H4 (cell line): ENCODE measurements around the gene PGPEP1. TPM values are rescaled to one million over a fixed set of nuclear protein-coding genes. Genes with fewer than 3 reads are reported as not detected.
"Not testable (repeated sequence)": the region's sequence is repeated elsewhere in the genome, so short reads cannot be mapped to it uniquely, and the experiment has no call there.

ENCODE experiments used
- DNase-seq: peaks from one replicate; pipeline ENCODE4 v3.0.0-alpha.2; 2015; ENCODE audit warnings: low spot score
- total RNA-seq: library from RNA; depleted of rRNA; stranded (reverse); fragments of >200 nt; shearing (Covaris generic); gene quantifications from 2 replicates; pipeline ENCODE4 v1.2.3, GENCODE V29; 2014

The PGPEP1 gene
- total RNA-seq, 1 experiment from 2014 or later = 12.1 TPM

DNA sequence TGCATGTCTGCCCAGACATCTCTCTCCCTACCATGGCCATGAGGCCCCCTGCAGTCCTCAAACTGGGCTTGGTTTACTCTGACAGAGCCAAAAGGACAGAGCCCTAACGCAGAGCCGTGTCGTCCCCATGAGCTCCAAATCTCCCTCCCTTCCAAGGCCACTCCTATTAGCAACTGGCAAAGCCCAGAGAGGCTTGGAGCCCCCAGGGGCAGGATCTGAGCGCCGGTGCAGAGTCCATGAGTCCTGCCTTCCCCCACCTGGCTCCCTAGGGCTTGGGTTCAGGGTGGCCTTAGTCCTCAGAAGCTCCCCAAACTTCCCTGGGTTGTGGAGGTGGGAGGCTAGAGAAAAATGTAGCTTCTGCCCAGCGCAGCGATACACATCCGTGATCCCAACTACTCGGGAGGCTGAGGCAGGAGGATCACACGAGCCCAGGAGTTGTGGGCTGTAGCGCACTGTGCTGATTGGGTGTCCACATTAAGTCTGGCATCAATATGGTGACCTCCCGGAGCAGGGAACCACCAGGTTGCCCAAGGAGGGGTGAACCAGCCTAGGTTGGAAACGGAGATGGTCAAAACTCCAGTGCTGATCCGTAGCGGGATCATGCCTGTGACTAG lies 7.4 kb upstream of the PGPEP1 start:
- no peak for DNase-seq

DNA sequence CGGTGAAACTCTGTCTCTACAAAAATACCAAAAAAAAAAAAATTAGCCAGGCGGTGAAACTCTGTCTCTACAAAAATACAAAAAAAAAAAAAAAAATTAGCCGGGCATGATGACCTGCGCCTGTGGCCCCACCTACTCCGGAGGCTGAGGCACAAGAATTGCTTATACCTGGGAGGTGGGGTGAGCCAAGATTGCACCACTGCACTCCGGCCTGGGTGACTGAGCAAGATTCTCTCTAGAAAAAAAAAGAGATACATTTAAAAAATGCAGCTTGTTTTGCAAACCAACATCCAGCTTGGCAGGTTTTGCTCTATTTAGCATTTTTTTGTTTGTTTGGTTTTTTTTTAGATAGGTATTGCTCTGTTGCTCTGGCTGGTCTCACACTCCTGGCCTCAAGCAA lies 6.7 kb upstream of the PGPEP1 start:
- DNase-seq = no peak

DNA sequence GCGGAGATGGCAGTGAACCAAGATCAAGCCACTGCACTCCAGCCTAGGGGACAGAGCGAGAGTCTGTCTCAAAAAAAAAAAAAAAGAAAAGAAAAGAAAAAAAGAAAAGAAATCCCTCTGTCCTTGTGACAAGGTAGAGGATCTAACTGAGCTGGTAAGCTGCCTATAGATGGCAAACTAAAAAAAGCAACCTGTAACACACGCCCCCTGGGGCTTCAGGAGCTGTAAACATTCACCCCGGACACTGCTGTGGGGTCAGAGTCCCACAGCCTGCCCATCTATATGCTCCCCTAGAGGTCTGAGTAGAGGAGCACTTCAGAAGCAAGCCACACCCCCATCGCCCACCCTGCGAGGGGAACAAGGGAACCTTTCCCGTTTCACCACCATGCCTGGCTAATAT lies 4.3 kb upstream of the PGPEP1 start:
- no peak for DNase-seq

GRCh38 chr19:18338541-18338940 lies 1.9 kb upstream of the PGPEP1 start:
- no peak for DNase-seq

GRCh38 chr19:18339723-18340122 lies 675 bp upstream of the PGPEP1 start:
- peak; percentile 63 for DNase-seq

GRCh38 chr19:18340990-18341868 lies 831 bp downstream of the PGPEP1 start:
- DNase-seq = peak; percentile 52

DNA sequence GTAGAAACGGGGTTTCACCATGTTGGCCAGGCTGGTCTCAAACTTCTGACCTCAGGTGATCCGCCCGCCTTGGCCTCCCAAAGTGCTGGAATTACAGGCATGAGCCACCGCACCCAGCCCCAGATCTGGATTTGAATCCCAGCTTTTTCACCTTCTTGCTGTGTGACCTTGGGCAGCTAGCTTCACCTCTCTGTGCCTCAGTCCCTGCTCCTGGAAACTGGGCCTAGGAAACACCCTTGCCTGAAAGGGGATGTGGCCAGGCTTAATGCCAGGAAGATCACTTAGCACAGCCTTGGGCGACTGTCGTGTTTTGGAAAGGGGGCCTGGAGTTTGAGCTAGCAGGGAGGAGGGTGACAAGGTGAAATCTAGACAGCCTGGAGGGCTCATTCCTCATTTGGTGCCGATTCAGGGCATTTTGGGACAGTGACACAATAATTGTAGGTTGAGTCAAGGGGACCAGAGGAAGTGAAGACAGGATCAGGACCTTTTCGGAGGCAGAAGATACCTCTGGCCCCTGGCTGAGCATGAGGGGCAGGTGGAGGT lies 1.8 kb downstream of the PGPEP1 start:
- DNase-seq = no peak

DNA sequence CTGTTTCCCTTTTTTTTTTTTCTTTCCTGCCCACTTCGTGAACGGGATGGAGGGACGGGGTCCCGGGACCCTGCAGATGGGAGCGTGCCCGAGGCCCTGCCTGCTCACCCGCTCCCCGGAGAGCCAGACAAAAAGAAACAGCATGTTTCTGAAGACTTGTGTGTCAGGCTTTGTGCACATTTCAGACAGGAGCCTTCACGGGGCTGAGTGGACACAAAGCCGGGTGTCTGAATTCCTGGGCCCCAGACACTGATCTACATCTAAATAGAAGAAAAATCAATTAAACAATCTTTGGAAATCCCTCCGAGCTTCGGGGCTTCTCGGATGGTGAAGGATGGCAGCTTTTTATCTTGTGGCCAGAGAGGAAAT lies 4.2 kb downstream of the PGPEP1 start:
- no peak for DNase-seq

- no peak for DNase-seq
Observed at GRCh38 chr19:18345296-18345695, 4.9 kb downstream of the PGPEP1 start.

DNA sequence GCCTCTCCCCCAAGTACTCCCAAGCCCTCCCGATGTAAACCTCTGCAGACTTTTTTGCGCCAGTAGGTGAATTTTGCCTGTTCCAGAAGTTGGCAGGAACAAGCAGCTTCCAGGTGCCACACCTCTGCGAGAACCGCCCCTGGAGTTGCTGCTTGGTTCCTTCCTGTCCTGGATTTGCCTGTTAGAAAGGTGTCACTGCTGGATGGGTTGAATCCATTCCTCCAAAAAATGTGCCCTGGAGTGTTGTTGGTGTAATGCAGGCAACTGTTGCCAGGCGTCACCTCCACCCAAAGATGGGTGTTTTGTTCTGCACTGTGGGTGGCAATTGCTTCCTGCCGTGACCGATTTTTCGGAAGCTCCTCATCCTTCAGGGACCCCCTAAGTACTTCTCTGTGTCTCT lies 5.7 kb downstream of the PGPEP1 start:
- no peak for DNase-seq

GRCh38 chr19:18348171-18348570 lies 7.8 kb downstream of the PGPEP1 start:
- no peak for DNase-seq

DNA sequence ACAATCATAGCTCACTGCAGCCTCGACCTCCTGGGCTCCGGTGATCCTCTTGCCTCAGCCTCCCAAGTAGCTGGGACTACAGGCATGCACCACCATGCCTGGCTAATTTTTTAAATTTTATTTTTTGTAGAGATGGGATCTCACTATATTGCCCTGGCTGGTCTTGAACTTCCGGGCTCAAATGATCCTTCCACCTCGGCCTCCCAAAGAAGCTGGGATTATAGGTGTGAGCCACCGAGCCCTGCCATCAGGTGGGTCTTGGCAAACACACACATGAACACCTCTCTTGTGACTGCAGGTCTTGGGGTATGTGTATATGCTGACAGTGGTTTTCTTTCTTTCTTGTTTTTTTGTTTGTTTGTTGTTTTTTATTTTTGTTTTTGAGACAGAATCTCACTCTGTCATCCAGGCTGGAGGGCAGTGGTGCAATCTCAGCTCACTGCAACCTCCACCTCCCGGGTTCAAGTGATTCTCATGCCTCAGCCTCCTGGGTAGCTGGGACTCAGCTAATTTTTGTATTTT lies 8.5 kb downstream of the PGPEP1 start:
- DNase-seq = not testable (repeated sequence)

GRCh38 chr19:18349524-18350128 lies 9.2 kb downstream of the PGPEP1 start:
- peak; percentile 63 for DNase-seq

DNA sequence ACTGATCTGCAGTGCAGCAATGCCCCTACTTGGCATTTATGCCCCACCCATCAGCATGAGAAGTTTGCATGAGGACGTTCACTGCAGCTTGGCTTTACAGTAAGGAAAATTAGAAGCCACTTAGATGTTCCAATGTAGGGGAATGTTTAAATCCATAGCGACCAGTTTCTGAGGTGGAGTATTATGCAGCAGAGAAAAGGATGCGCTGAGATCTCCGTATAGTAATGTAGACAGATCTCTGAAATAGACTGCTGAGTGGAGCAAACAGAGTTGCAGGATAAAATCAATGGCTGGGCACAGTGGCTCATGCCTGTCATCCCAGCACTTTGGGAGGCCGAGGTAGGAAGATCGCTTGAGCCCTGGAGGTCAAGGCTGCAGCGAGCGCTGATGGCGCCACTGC lies 10.1 kb downstream of the PGPEP1 start:
- DNase-seq = no peak

DNA sequence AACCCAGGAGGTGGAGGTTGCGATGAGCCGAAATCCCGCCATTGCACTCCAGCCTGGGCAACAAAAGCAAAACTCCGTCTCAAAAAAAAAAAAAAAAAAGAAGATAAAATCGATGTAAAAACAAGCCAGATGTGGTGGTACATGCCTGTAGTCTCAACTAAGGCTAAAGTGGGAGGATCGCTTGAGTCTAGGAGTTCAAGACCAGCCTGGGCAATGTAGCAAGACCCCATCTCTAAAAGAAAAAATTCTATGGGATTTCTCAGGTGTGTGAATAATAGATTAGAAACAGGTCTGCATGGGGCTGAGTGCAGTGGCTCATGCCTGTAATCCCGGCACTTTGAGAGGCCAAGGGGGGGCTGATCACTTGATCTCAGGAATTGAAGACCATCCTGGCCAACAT lies 11.1 kb downstream of the PGPEP1 start:
- no peak for DNase-seq

DNA sequence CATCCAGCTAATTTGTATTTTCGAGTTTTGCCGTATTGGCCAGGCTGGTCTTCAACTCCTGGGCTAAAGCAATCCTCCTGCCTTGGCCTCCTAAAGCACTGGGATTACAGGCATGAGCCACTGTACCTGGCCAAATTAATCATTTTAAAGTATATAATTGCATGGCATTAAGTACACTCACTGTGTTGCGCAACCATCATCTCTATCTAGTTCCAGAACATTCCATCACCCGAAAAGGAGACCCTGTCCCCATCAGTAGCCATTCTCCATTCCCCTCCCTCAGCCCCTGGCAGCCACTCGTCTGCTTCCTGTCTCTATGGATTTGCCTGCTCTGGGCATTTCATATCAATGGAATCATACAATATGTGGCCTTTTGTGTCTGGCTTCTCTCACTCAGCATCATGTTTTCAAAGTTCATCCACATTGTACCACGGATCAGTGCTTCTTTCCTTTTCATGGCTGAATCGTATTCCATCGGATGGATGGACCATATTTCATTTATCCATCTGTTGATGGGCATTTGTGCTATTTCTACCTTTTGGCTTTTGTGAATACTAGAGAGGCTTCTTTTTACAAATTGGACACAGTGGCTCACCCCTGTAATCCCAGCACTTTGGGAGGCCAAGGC lies 13.1 kb downstream of the PGPEP1 start:
- no peak for DNase-seq

GRCh38 chr19:18354743-18355142 lies 14.3 kb downstream of the PGPEP1 start:
- DNase-seq = not testable (repeated sequence)

DNA sequence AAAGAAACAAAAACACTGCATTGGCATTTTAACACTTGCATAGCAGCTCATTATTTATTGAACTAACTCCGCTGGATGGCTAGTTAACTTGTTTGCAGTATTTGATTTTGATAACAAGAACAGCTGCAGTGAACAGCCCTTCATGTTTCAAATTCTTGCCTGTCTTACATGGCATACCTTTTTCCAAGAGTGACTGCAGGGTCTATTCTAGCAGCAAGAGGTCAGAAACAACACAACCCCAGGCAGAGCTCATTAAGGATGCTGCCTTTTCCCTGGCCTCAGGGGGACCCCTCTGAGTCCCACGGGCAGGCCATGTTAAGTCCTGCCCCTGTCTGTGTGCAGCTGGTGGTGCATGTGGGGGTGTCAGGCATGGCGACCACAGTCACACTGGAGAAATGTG lies 16.6 kb downstream of the PGPEP1 start:
- no peak for DNase-seq

DNA sequence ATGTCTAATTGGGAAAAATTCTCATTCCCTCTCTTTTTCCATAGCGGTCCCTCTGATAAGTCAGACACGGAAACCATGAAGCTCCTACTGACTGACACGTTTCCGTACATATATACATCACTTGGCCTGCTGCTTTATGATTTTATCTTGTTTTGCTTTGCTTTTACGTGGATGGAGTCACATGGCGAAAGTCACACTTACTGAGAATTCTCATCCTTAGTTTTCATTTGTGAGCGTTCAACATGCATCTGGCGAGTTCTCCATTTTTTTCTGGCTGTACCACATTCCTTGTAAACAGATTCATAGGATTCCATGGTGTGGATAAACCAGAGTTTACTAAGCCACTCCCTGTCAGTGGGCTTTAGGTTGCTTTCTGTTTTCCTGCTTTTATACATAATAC lies 21.2 kb downstream of the PGPEP1 start:
- no peak for DNase-seq

DNA sequence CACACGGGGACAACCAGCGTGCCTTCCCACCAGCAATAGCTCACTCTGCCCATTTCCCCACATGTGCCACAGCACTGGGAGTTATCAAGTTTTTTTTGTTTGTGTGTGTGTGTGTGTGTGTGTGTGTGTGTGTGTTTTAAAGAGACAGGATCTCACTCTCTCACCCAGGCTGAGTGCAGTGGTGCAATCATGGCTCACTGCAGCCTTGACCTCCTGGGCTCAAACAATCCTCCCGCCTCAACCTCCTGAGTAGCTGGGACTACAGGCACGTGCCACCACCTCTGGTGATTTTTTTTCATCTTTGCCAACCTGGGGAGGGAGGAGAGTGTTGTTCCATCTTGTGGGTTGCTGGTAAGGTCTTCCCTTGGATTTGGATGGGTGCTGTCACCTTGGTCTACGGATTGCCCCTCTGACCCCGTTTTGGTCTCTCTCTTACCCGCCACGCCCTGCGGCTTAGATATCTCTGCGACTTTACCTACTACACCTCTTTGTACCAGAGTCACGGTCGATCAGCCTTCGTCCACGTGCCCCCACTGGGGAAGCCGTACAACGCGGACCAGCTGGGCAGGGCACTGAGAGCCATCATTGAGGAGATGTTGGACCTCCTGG lies 22.6 kb downstream of the PGPEP1 start:
- DNase-seq = no peak

GRCh38 chr19:18363787-18364186 lies 23.4 kb downstream of the PGPEP1 start:
- DNase-seq = no peak
